GM12865 (cell line): ENCODE results near the gene BTG1.

Experiments
- DNase-seq: peaks from one replicate; pipeline ENCODE4 v3.0.0; 2010; ENCODE audit warnings: low read depth
- H3K4me3 ChIP-seq: 2 replicates; pipeline ENCODE4 v1.5.1; 2011; ENCODE audit warnings: mild to moderate bottlenecking, low read depth, low read length, control low read depth
- CTCF ChIP-seq: IDR thresholded peaks from 2 replicates; pipeline ENCODE4 v1.5.1; 2011; ENCODE audit warnings: low read length, control low read depth, low read depth, inconsistent platforms; ENCODE audit not compliant: insufficient read depth; ENCODE audit errors: missing control alignments

BTG1 gene

GRCh38 chr12:92155733-92156132, 10.1 kb upstream of the BTG1 start:
- no peak for TF ChIP-seq CTCF
- no peak overlapping the region for H3K4me3 ChIP-seq

GRCh38 chr12:92151916-92152315, 6.3 kb upstream of the BTG1 start:
- no peak for DNase-seq
- H3K4me3 ChIP-seq: no peak overlapping the region
- no peak for TF ChIP-seq CTCF

More at GRCh38 chr12:92155733-92156132, 10.1 kb upstream of the BTG1 start:
- no peak for DNase-seq

- TF ChIP-seq CTCF: no peak
- H3K4me3 ChIP-seq: no peak overlapping the region
- DNase-seq: no peak
These were observed 3.9 kb upstream of the BTG1 start for GRCh38 chr12:92149563-92149962.

GRCh38 chr12:92147491-92147890, 1.8 kb upstream of the BTG1 start:
- peak overlapping the region; percentile 94 for H3K4me3 ChIP-seq
- peak; percentile 52 for DNase-seq
- no peak for TF ChIP-seq CTCF

GRCh38 chr12:92146497-92147224, 1.0 kb upstream of the BTG1 start:
- no peak for TF ChIP-seq CTCF
- DNase-seq: no peak
- H3K4me3 ChIP-seq: peak overlapping the region; percentile 94

- peak overlapping the region; percentile 97 for H3K4me3 ChIP-seq
- TF ChIP-seq CTCF: no peak
- no peak for DNase-seq
These were observed 240 bp downstream of the BTG1 start for GRCh38 chr12:92145481-92145730.

GRCh38 chr12:92144631-92145480, 790 bp downstream of the BTG1 start:
- H3K4me3 ChIP-seq: peak overlapping the region; percentile 97
- TF ChIP-seq CTCF: no peak
- peak; percentile 60 for DNase-seq
